Epithelial cell of proximal tubule (primary cell): ENCODE data around the gene IGDCC3. TPM values are rescaled to one million over a fixed set of nuclear protein-coding genes. Genes with fewer than 3 reads are reported as not detected.

ENCODE experiments used
- DNase-seq: peaks from one replicate; pipeline ENCODE4 v3.0.0-alpha.2; 2011; ENCODE audit warnings: low read depth
- H3K4me3 ChIP-seq: 2 replicates; pipeline ENCODE4 v1.5.1; 2011; ENCODE audit warnings: low read depth, mild to moderate bottlenecking, low read length
- CTCF ChIP-seq: conservative IDR thresholded peaks from 2 replicates; pipeline ENCODE4 v1.5.1; 2012; ENCODE audit warnings: low read depth, mild to moderate bottlenecking, low read length
- total RNA-seq: library from RNA; depleted of rRNA; stranded (reverse); fragments of >200 nt; gene quantifications from 2 replicates; pipeline ENCODE4 v1.2.3, GENCODE V29; 2015

Gene IGDCC3
- total RNA-seq, 1 donor from 2014 or later, result not detected

GRCh38 chr15:65327651-65328393 lies 50.0 kb downstream of the IGDCC3 start:
- no peak for DNase-seq
- no peak for TF ChIP-seq CTCF
- H3K4me3 ChIP-seq, result no peak overlapping the region

- no peak for TF ChIP-seq CTCF
- no peak overlapping the region for H3K4me3 ChIP-seq
- no peak for DNase-seq
These were observed 51.0 kb downstream of the IGDCC3 start for GRCh38 chr15:65326818-65327217.

DNA sequence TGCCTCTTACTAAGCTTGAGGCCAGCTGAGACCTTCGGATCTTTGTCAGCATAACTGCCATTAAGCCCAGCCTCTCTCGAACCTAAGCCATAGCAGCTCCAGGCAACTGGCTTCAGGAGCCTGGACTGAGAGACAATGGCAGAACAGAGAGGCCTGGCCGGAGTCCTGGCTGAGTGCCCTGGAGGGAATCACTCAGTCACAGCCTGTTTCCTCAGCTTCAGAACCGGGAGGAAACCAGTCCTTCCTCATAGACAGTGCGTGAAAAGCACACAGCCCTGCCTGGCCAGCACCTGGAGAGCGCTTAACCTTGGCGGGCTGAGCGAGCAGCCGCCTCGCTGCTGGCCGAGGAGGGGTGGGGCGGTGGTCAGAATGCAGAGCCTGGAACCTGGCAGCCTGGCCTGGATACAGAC lies 51.7 kb downstream of the IGDCC3 start:
- no peak for TF ChIP-seq CTCF
- H3K4me3 ChIP-seq, result no peak overlapping the region
- DNase-seq, result no peak

DNA sequence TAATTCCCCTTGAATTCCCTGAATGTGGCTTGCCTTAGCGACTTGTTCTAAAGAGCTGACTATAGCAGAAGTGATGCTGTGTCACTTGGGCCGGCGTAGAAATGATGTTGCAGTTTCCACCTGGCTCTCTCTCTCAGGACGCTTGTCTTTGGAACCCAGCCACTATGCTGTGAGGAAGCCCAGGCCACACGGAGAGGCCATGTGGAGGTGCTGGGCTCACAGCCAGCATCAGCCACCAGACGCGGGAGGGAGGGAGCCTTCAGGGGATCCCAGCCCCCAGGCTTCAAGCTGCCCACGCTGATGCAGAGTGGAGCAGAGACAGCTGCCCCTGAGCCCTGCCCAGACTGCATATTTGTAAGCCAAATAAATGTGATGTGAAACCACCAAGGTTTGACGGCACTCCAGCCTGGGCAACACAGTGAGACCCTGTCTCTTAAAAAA lies 54.7 kb downstream of the IGDCC3 start:
- DNase-seq, result no peak
- TF ChIP-seq CTCF, result no peak
- no peak overlapping the region for H3K4me3 ChIP-seq

DNA sequence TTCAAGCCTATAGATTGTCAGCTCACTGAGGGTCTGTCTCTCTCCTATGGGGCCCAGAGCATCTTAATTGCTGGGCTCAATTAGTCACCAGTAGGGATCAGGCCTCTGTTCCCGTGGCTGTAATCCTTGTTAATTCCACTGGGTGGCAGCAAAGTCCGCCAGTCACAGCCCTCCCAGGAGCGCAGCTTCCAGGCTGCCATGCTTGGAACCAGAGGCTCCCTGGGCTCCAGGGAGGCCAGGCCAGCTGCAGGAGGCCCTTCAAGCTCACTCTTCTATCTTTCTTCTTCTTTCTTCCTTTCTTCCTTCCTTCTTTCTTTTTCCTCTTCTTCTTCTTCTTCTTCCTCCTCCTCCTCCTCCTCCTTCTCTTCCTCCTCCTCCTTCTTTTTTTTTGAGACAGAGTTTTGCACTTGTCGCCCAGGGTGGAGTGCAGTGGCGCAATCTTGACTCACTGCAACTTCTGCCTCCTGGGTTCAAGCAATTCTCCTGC lies 58.9 kb downstream of the IGDCC3 start:
- TF ChIP-seq CTCF, result peak; percentile 82

GRCh38 chr15:65312400-65312916 lies 65.3 kb downstream of the IGDCC3 start:
- no peak for DNase-seq
- no peak overlapping the region for H3K4me3 ChIP-seq
- no peak for TF ChIP-seq CTCF

More for the DNA sequence above, 58.9 kb downstream of the IGDCC3 start:
- DNase-seq, result no peak
- no peak overlapping the region for H3K4me3 ChIP-seq

- H3K4me3 ChIP-seq, result no peak overlapping the region
- no peak for DNase-seq
- no peak for TF ChIP-seq CTCF
These were observed 66.0 kb downstream of the IGDCC3 start for GRCh38 chr15:65311760-65312159.
